NOMO-1 (cell line): ENCODE data around the gene TRMT44.

Experiments used
- DNase-seq, 2 experiments: peaks; one replicate each; lab custom pipeline; 2025; ENCODE audit not compliant: unreplicated experiment in 2 of 2; lab: John Stamatoyannopoulos, UW

Gene TRMT44

GRCh38 chr4:8428288-8429097, 12.1 kb upstream of the TRMT44 start:
- DNase-seq = peak; percentile 60 to 84

GRCh38 chr4:8431553-8431952, 9.0 kb upstream of the TRMT44 start:
- DNase-seq = no peak

- no peak for DNase-seq
Observed at GRCh38 chr4:8433136-8433535, 7.4 kb upstream of the TRMT44 start.

GRCh38 chr4:8434251-8435073, 6.1 kb upstream of the TRMT44 start:
- DNase-seq = no peak

GRCh38 chr4:8435656-8436121, 4.9 kb upstream of the TRMT44 start:
- DNase-seq = no peak

GRCh38 chr4:8437281-8437680, 3.3 kb upstream of the TRMT44 start:
- no peak for DNase-seq

GRCh38 chr4:8438743-8439142, 1.8 kb upstream of the TRMT44 start:
- DNase-seq = no peak

- DNase-seq = no peak
Observed at GRCh38 chr4:8439168-8439567, 1.4 kb upstream of the TRMT44 start.

- DNase-seq = peak in 1 of 2 experiments; percentile 74
Observed at GRCh38 chr4:8439914-8440491, 574 bp upstream of the TRMT44 start.

- DNase-seq = no peak
Observed at GRCh38 chr4:8441499-8442091, 1.0 kb downstream of the TRMT44 start.

- no peak for DNase-seq
Observed at GRCh38 chr4:8442596-8443358, 2.2 kb downstream of the TRMT44 start.

- no peak for DNase-seq
Observed at GRCh38 chr4:8443801-8444200, 3.2 kb downstream of the TRMT44 start.

- DNase-seq = no peak
Observed at GRCh38 chr4:8446122-8446521, 5.5 kb downstream of the TRMT44 start.

- DNase-seq = no peak
Observed at GRCh38 chr4:8451440-8452182, 11.0 kb downstream of the TRMT44 start.

- no peak for DNase-seq
Observed at GRCh38 chr4:8453957-8454356, 13.4 kb downstream of the TRMT44 start.

- DNase-seq = no peak
Observed at GRCh38 chr4:8457646-8458252, 17.2 kb downstream of the TRMT44 start.

- no peak for DNase-seq
Observed at GRCh38 chr4:8459867-8460445, 19.4 kb downstream of the TRMT44 start.

GRCh38 chr4:8461086-8461485, 20.5 kb downstream of the TRMT44 start:
- DNase-seq = no peak

GRCh38 chr4:8461616-8462015, 21.0 kb downstream of the TRMT44 start:
- no peak for DNase-seq
